Measurements from ENCODE around the gene PDE8B. TPM values are rescaled to one million over a fixed set of nuclear protein-coding genes. Genes with fewer than 3 reads are reported as not detected.

The PDE8B gene
- total RNA-seq, 1 experiment from 2014 or later: 0.17 TPM

GRCh38 chr5:77333036-77333435 is 122.6 kb downstream of the PDE8B start:
- ChIA-PET RAD21 (ENCODE audit: low non-redundant PET in 1 of 2, low total read pairs in 2 of 2, uncharacterized antibody in 2 of 2, unreplicated experiment in 2 of 2) (no interaction called here), CTCF (no interaction called here), POLR2A (no interaction called here)
- Histone ChIP-seq H3K27ac (ENCODE audit: low read depth, low read length) (no peak overlapping the region), H3K9me3 (ENCODE audit: control insufficient read depth in 1 of 2, insufficient read depth in 1 of 2, low read depth in 1 of 2, low read length in 2 of 2) (no peaks in the 10 kb centered on the region), H3K36me3 (ENCODE audit: control insufficient read depth in 1 of 2, insufficient read depth in 2 of 2, low read length in 2 of 2) (no peaks in the 10 kb centered on the region), H2AFZ (ENCODE audit: low read depth, low read length, poor library complexity, severe bottlenecking) (no peak overlapping the region), H3K4me3 (replicated peaks in 1 of 2; ENCODE audit: low read depth in 1 of 2, low read length in 2 of 2) (no peak overlapping the region), H3K4me2 (ENCODE audit: low read length) (no peak overlapping the region), H4K20me1 (ENCODE audit: insufficient read depth) (no peaks in the 10 kb centered on the region), H3K27me3 (ENCODE audit: insufficient read depth, low read length) (peaks cover 5% of the 10 kb centered on the region; the same call in 1 of the 2 replicates), H3K9me2 (ENCODE audit: insufficient read depth) (no peaks in the 10 kb centered on the region), H3K9ac (ENCODE audit: low read length) (no peak overlapping the region), H3K4me1 (ENCODE audit: control insufficient read depth in 1 of 2, insufficient read depth in 2 of 2, low read length in 2 of 2) (no peaks in the 10 kb centered on the region), H3K79me2 (ENCODE audit: insufficient read depth, low read length) (no peaks in the 10 kb centered on the region)
- TF ChIP-seq RAD21 (IDR thresholded peaks at IDR 0.05; ENCODE audit: low read depth) (no peak), TCF7L2 (IDR thresholded peaks at IDR 0.05; ENCODE audit: borderline replicate concordance, extremely low read depth, insufficient read depth, insufficient read length) (no peak), ELF1 (IDR thresholded peaks at IDR 0.05; ENCODE audit: borderline replicate concordance, low read depth) (no peak), FOSL1 (IDR thresholded peaks at IDR 0.05; ENCODE audit: low read depth) (no peak), POLR2A (IDR thresholded peaks at IDR 0.05; ENCODE audit: borderline replicate concordance, extremely low read depth, insufficient read depth, insufficient read length) (no peak), ATF3 (IDR thresholded peaks at IDR 0.05) (no peak), POLR2AphosphoS5 (IDR thresholded peaks at IDR 0.05; ENCODE audit: low read depth, low read length) (no peak), YY1 (IDR thresholded peaks at IDR 0.05; ENCODE audit: extremely low read depth, insufficient replicate concordance, low read depth, low read length) (no peak), SIN3A (IDR thresholded peaks at IDR 0.05; ENCODE audit: low read depth) (no peak), EGR1 (IDR thresholded peaks at IDR 0.05; ENCODE audit: low read depth) (no peak), CBX3 (IDR thresholded peaks at IDR 0.05; ENCODE audit: low read depth) (no peak), ZFX (IDR thresholded peaks at IDR 0.05) (no peak), JUND (IDR thresholded peaks at IDR 0.05) (no peak)
- TF ChIP-seq, protein P1, sequence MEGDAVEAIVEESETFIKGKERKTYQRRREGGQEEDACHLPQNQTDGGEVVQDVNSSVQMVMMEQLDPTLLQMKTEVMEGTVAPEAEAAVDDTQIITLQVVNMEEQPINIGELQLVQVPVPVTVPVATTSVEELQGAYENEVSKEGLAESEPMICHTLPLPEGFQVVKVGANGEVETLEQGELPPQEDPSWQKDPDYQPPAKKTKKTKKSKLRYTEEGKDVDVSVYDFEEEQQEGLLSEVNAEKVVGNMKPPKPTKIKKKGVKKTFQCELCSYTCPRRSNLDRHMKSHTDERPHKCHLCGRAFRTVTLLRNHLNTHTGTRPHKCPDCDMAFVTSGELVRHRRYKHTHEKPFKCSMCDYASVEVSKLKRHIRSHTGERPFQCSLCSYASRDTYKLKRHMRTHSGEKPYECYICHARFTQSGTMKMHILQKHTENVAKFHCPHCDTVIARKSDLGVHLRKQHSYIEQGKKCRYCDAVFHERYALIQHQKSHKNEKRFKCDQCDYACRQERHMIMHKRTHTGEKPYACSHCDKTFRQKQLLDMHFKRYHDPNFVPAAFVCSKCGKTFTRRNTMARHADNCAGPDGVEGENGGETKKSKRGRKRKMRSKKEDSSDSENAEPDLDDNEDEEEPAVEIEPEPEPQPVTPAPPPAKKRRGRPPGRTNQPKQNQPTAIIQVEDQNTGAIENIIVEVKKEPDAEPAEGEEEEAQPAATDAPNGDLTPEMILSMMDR (IDR thresholded peaks at IDR 0.05 in 2 of 3, conservative IDR thresholded peaks at IDR 0.05 in 1 of 3; ENCODE audit: borderline replicate concordance in 1 of 3, insufficient read depth in 1 of 3, low read depth in 2 of 3, low read length in 2 of 3): no peak
- ATAC-seq (no peak), DNase-seq (ENCODE audit: low read depth, low spot score) (no peak)
- intact Hi-C loops (cut with micrococcal nuclease): no loop called here
- no TSS peak for BruUV-seq (replicated peaks)

Data from HCT116 (cell line).